Measurements from ENCODE around the gene TRANK1. TPM values are rescaled to one million over a fixed set of nuclear protein-coding genes. Genes with fewer than 3 reads are reported as not detected.
"Not testable (repeated sequence)": the region's sequence is repeated elsewhere in the genome, so short reads cannot be mapped to it uniquely, and the experiment has no call there.

The TRANK1 gene
- total and polyA plus RNA-seq, 2 donors from 2014 or later, result 1.2 to 21.4 TPM

DNA sequence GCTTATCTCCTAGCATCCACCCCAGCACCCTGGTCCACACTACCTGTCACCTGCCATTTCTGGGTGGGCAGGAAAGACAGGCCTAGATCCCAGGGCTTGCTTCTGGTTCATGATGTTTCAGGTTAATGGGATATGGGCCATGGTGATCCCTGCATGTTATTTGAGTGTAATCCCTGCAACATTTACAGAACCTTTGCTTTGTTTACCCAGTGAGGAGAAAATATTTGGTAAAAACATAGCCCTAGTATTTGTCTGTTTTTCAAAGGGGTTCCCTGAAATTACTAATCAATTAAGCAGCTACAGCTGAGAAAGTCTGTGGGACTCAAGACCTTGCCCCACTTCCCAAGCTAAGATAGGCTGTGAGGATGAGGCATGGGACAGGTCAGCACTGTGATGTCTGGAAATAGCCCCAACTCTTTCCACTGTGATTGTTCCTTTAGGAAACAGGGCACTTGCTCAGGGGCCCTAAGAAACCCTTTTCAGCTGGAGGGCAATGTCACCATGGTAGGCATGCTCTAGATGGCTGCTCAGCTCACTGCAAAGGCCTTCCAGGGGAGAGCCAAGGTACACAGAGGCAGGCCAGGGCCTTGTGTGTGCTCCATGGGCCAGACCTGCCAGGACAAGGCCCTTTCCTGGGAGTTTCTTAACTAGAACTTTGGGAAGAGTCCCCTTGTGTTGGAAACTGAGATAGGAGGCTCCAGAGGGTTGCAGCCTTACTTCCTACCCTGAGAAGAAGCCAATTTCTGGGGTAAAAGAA is 11.1 kb downstream of the TRANK1 start:
- no peak for DNase-seq
- intact Hi-C loops (cut with DNase I), result no loop called here

DNA sequence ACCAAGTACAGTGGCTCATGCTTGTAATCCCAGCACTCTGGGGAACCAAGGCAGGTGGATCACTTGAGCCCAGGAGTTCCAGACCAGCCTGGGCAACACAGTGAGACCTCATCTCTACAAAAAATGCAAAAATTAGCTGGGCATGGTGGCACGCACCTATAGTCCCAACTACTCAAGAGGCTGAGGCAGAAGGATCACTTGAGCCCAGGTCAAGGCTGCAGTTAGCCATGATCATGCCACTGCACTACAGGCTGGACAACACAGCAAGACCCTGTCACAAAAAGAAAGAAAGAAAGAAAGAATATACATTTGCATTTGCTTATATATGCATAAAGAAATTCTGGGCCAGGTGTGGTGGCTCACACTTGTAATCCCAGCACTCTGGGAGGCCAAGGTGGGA is 13.4 kb downstream of the TRANK1 start:
- H3K9ac ChIP-seq (ENCODE audit: low read length in 3 of 3); H3K4me1 ChIP-seq (ENCODE audit: control insufficient read depth in 2 of 3, insufficient read depth in 2 of 3, low read depth in 1 of 3, low read length in 3 of 3); H3K4me3 ChIP-seq (ENCODE audit: low read length in 3 of 3); H3K36me3 ChIP-seq (ENCODE audit: control insufficient read depth in 2 of 3, insufficient read depth in 3 of 3, low read length in 3 of 3); H3K27me3 ChIP-seq (ENCODE audit: control insufficient read depth, insufficient read depth, low read length); H3K9me3 ChIP-seq (ENCODE audit: control insufficient read depth in 2 of 3, insufficient read depth in 1 of 3, low read length in 3 of 3); H3K27ac ChIP-seq (ENCODE audit: low read depth in 2 of 2, low read length in 2 of 2); DNase-seq; intact Hi-C loops (cut with DNase I); FAIRE-seq: not testable (repeated sequence)

More for the DNA sequence above, 11.1 kb downstream of the TRANK1 start:
- TF ChIP-seq, protein P1, sequence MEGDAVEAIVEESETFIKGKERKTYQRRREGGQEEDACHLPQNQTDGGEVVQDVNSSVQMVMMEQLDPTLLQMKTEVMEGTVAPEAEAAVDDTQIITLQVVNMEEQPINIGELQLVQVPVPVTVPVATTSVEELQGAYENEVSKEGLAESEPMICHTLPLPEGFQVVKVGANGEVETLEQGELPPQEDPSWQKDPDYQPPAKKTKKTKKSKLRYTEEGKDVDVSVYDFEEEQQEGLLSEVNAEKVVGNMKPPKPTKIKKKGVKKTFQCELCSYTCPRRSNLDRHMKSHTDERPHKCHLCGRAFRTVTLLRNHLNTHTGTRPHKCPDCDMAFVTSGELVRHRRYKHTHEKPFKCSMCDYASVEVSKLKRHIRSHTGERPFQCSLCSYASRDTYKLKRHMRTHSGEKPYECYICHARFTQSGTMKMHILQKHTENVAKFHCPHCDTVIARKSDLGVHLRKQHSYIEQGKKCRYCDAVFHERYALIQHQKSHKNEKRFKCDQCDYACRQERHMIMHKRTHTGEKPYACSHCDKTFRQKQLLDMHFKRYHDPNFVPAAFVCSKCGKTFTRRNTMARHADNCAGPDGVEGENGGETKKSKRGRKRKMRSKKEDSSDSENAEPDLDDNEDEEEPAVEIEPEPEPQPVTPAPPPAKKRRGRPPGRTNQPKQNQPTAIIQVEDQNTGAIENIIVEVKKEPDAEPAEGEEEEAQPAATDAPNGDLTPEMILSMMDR (IDR thresholded peaks at IDR 0.05; ENCODE audit: borderline replicate concordance, extremely low read depth, insufficient read depth), result no peak
- Histone ChIP-seq H3K9me3 (ENCODE audit: control insufficient read depth in 2 of 3, insufficient read depth in 1 of 3, low read length in 3 of 3) (no peaks in the 10 kb centered on the region), H3K27me3 (ENCODE audit: control insufficient read depth, insufficient read depth, low read length) (no peaks in the 10 kb centered on the region), H3K9ac (ENCODE audit: low read length in 3 of 3) (no peak overlapping the region), H3K27ac (ENCODE audit: low read depth in 2 of 2, low read length in 2 of 2) (no peak overlapping the region), H3K4me3 (ENCODE audit: low read length in 3 of 3) (no peak overlapping the region), H3K36me3 (ENCODE audit: control insufficient read depth in 2 of 3, insufficient read depth in 3 of 3, low read length in 3 of 3) (no peaks in the 10 kb centered on the region), H3K4me1 (ENCODE audit: control insufficient read depth in 2 of 3, insufficient read depth in 2 of 3, low read depth in 1 of 3, low read length in 3 of 3) (no peaks in the 10 kb centered on the region)
- FAIRE-seq, result no peak

DNA sequence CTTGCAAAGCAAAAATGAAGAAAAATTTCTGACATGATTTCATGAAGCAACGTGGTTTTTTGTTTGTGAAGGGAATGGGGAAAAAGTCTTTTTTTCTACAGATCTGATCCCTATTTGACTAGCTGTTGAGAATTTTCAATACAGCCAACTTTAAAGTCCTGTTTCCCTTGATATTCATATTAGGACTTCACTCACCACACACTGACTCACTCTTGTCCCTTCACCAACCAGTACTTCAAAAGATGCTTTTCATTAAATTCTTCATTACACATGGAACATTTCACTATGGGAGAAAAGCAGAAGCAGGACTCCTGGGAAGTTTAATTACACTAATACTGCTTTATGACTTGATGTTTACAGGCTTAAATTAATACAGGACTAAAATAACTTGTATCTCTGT is 16.6 kb downstream of the TRANK1 start:
- H3K36me3 ChIP-seq (ENCODE audit: control insufficient read depth in 2 of 3, insufficient read depth in 3 of 3, low read length in 3 of 3), result no peaks in the 10 kb centered on the region
- no peak overlapping the region for H3K27ac ChIP-seq (ENCODE audit: low read depth in 2 of 2, low read length in 2 of 2)
- no peaks in the 10 kb centered on the region for H3K27me3 ChIP-seq (ENCODE audit: control insufficient read depth, insufficient read depth, low read length)
- DNase-seq (no peak), FAIRE-seq (no peak)
- TF ChIP-seq, protein P1 (IDR thresholded peaks at IDR 0.05; ENCODE audit: borderline replicate concordance, extremely low read depth, insufficient read depth), result no peak
- intact Hi-C loops (cut with DNase I), result no loop called here
- H3K4me1 ChIP-seq (ENCODE audit: control insufficient read depth in 2 of 3, insufficient read depth in 2 of 3, low read depth in 1 of 3, low read length in 3 of 3), result no peaks in the 10 kb centered on the region
- H3K4me3 ChIP-seq (ENCODE audit: low read length in 3 of 3), result no peak overlapping the region
- H3K9me3 ChIP-seq (ENCODE audit: control insufficient read depth in 2 of 3, insufficient read depth in 1 of 3, low read length in 3 of 3), result no peaks in the 10 kb centered on the region
- no peak overlapping the region for H3K9ac ChIP-seq (ENCODE audit: low read length in 3 of 3)

DNA sequence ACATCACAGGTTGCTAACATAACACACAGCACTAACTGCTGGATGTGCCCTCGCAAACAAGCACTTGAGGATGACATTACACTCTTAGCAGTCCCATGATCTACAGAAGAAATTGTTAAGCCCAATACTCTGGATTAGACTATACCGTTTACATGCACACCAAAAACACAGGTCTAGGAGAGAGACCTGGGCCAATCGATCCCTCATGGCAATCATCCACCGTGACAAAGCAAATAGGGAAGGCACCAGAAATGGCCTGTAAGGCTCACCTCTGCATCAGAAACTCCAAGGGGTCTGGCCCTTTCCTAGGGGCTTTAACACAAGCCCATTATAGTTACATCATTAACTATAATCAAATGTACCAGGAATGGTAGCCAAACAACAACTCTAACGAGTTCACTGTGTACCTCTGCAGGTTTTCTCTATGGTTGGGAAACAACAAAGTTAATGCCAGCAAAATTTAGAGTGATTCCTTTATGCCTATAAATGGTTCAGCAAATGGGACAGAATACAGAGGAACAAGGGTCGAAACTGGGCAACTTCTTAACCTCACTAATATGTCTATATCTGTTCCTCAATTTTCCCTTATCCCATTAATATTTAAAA is 18.5 kb downstream of the TRANK1 start:
- no peak overlapping the region for H3K9ac ChIP-seq (ENCODE audit: low read length in 3 of 3)
- H3K36me3 ChIP-seq (ENCODE audit: control insufficient read depth in 2 of 3, insufficient read depth in 3 of 3, low read length in 3 of 3), result no peaks in the 10 kb centered on the region
- TF ChIP-seq, protein P1 (IDR thresholded peaks at IDR 0.05; ENCODE audit: borderline replicate concordance, extremely low read depth, insufficient read depth), result no peak
- peaks cover 0 to 3% (median 0%) of the 10 kb centered on the region in 3 donors for H3K9me3 ChIP-seq (ENCODE audit: control insufficient read depth in 2 of 3, insufficient read depth in 1 of 3, low read length in 3 of 3)
- intact Hi-C loops (cut with DNase I), result no loop called here
- FAIRE-seq (no peak), DNase-seq (no peak)
- H3K27me3 ChIP-seq (ENCODE audit: control insufficient read depth, insufficient read depth, low read length), result no peaks in the 10 kb centered on the region
- peaks cover 0 to 2% (median 0%) of the 10 kb centered on the region in 3 donors for H3K4me1 ChIP-seq (ENCODE audit: control insufficient read depth in 2 of 3, insufficient read depth in 2 of 3, low read depth in 1 of 3, low read length in 3 of 3)
- H3K27ac ChIP-seq (ENCODE audit: low read depth in 2 of 2, low read length in 2 of 2), result no peak overlapping the region
- no peak overlapping the region for H3K4me3 ChIP-seq (ENCODE audit: low read length in 3 of 3)
